Measurements from ENCODE around the gene FOXG1.
A peak's percentile ranks its signal among the peaks of the same experiment; 100 is the strongest.

Gene FOXG1

GRCh38 chr14:28751467-28752058, 15.0 kb upstream of the FOXG1 start:
- DNase-seq (ENCODE audit: low read depth) = peak; percentile 78
- TF ChIP-seq CTCF (IDR thresholded peaks at IDR 0.05; ENCODE audit: control insufficient read depth, extremely low read depth, insufficient read depth) = peak; percentile 92
- H3K4me3 ChIP-seq (ENCODE audit: low read depth, low read length) = no peak overlapping the region

- DNase-seq (ENCODE audit: low read depth) = peak; percentile 35
- H3K4me3 ChIP-seq (ENCODE audit: low read depth, low read length) = no peak overlapping the region
- TF ChIP-seq CTCF (IDR thresholded peaks at IDR 0.05; ENCODE audit: control insufficient read depth, extremely low read depth, insufficient read depth) = peak; percentile 76
Observed at GRCh38 chr14:28754209-28754985, 12.2 kb upstream of the FOXG1 start.

- DNase-seq (ENCODE audit: low read depth) = no peak
- H3K4me3 ChIP-seq (ENCODE audit: low read depth, low read length) = no peak overlapping the region
- no peak for TF ChIP-seq CTCF (IDR thresholded peaks at IDR 0.05; ENCODE audit: control insufficient read depth, extremely low read depth, insufficient read depth)
Observed at GRCh38 chr14:28755198-28755815, 11.3 kb upstream of the FOXG1 start.

GRCh38 chr14:28755884-28756268, 10.7 kb upstream of the FOXG1 start:
- H3K4me3 ChIP-seq (ENCODE audit: low read depth, low read length) = no peak overlapping the region
- no peak for TF ChIP-seq CTCF (IDR thresholded peaks at IDR 0.05; ENCODE audit: control insufficient read depth, extremely low read depth, insufficient read depth)
- no peak for DNase-seq (ENCODE audit: low read depth)

- DNase-seq (ENCODE audit: low read depth) = no peak
- H3K4me3 ChIP-seq (ENCODE audit: low read depth, low read length) = no peak overlapping the region
- no peak for TF ChIP-seq CTCF (IDR thresholded peaks at IDR 0.05; ENCODE audit: control insufficient read depth, extremely low read depth, insufficient read depth)
Observed at GRCh38 chr14:28756269-28756883, 10.2 kb upstream of the FOXG1 start.

- no peak overlapping the region for H3K4me3 ChIP-seq (ENCODE audit: low read depth, low read length)
- no peak for DNase-seq (ENCODE audit: low read depth)
- no peak for TF ChIP-seq CTCF (IDR thresholded peaks at IDR 0.05; ENCODE audit: control insufficient read depth, extremely low read depth, insufficient read depth)
Observed at GRCh38 chr14:28756884-28757570, 9.6 kb upstream of the FOXG1 start.

Measured in LNCaP clone FGC (cell line).